GM20431 (cell line): ENCODE measurements around the gene MCAT.
"Not testable (repeated sequence)": the region's sequence is repeated elsewhere in the genome, so short reads cannot be mapped to it uniquely, and the experiment has no call there.

Source experiments
- in situ Hi-C: fragments of 300-500 bp; cut with MseI, MboI; formaldehyde crosslinking; loops from one replicate; pipeline ENCODE4 v1.15.0; 2020; ENCODE audit warnings: low sequenced_read_pairs; ENCODE audit not compliant: unreplicated experiment

Gene MCAT

DNA sequence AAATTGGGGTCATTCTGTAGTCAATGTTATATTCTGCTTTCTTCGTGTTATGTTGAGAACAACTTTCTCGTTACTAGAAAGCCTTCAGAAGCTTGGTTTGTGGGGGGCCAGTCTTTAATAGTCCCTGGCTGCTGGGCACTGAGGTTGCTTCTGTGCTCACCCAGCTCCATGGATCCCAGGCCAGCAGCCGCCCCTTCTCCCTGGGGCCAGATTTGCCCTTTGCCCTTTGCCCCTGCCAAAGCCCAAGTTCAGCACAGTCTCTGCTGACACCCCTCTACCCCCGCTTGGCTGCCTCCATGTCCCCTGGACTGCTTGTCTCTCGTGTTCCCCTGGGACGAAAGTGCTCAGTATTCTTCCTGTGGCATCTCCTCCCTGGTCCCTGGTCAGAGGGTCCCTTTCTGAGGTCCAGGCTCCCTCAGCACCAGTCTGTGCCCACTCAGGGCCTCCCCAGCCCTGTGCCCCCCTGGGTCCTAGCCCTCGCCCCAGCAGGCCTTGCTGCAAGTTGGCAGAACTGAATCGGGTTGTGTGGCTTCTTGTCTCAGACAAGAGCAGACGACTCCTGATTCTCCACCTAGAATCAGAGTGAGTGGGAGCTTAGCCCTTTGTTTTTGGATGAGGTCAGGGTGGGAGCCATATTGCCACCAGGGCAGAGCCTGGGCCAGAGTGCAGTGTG lies 14.8 kb upstream of the MCAT start:
- in situ Hi-C loops = no loop called here

GRCh38 chr22:43156413-43156812 lies 13.2 kb upstream of the MCAT start:
- in situ Hi-C loops = no loop called here

DNA sequence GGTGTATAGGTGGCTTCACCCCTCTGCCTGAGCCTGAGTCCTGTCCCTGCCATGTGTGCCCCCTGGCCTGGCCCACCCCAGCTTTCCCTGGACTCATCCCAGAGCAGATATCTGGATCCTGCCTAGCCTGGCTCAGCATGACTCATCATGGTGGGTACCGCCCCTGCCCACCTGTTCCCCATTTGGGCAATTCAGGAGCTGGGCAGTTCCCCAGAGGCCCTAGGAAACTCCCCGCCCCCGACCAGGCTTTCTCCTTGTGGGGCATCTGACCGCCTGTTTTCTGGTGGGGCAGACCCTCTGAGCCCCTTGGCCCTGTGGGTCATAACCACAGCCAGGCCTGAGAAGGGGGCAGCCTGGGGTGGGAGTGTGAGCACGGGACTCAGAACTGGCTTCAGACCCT lies 12.6 kb upstream of the MCAT start:
- in situ Hi-C loops = no loop called here

DNA sequence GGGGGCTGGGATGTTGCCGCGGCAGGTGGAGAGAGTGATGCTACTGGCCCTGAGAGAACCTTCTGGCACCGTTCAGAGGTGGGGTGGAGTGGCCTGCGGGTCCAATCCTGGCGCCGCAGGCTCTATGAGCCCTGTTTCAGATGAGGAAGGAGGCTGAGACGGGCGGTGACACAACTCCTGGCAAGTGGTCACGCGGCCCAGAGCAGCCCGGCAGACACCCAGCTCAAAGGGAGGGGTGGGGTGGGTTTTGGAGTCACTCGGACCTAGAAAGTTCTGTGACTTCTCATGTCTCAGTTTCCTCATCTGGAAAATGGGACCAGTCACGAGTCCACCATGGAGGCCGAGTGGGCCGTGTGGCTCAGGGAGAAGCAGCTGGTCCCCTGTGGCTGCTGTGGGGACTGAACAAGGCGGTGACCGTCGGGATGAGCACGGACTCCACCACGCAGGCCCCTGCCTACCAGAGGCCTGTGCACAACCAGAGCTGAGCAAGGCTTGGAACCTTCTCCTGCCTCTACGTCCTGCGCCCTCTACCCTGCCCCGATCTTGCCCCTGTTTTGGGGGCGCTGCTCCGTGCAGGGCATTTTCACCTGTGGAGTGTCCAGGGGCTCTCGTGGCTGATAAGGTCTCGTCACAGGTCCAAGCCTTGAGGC lies 11.8 kb upstream of the MCAT start:
- in situ Hi-C loops = no loop called here

DNA sequence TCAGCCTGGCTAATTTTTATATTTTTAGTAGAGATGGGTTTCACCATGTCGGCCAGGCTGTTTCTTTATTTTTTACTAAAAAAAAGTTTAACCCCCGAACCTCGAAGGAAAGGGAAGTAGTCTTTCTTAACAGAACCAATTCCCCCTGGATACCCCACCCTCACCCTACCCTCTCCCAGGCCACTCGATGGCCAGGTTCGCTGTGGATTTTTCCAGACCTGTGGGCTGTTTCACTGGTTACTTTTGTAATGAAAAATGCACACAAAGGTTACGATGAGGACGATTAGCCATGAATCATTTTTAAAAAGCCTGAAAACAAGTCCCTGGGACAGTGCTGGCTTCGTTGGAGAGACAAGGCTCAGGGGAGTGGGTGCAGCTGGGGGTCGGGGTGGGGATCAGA lies 10.7 kb upstream of the MCAT start:
- in situ Hi-C loops = no loop called here

DNA sequence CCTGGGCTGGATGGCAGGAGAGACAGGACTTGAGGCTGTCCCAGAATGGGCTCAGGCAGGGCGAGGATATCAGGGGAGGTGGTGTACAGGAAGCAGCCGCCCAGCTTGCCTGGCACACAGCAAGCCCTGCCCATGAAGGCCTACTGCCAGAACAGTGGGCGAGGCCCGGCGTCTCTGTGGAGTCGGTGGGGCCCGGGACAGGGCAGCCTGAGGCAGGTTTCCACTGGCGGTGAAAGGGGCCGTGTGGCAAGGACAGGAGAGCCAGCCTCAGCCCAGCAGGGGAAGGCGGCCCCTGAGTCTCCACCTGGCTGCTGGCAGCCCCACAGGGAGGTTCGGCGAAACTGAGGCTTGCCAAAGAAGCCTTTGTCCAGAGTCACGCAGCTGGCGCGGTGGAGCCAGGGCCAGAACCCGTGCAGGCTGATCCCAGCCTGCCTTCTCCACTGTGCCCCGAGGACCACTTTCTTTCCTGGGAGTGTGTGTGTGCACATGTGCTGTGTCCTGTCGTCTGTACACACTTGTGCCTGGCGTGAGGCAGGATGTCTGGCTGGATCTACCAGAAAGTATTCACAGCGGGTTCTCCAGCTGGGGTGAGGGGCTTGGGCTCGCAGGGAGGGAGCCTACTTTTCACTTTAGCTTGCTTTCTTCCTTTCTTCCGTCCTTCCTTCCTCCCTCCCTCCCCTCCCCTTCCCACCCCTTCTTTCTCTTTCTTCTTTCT lies 9.3 kb upstream of the MCAT start:
- in situ Hi-C loops = no loop called here

DNA sequence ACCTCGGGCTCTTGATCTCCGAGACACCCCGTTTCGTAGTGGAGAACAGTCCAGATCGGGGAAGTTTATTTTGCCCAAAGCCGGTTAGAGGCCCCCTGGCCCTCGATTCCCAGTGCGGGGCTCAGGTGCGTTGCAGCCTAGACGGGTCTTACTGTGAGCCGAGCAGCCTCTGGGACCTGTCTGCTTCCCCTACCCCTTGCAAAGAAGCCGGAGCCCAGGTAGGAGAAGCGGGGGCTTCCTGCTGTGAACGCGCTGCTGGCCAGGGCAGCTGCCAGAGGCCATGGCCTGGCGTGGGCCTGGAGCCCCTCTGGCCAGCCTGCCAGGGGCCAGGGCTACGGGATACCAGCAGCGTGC lies 8.8 kb upstream of the MCAT start:
- in situ Hi-C loops = no loop called here

DNA sequence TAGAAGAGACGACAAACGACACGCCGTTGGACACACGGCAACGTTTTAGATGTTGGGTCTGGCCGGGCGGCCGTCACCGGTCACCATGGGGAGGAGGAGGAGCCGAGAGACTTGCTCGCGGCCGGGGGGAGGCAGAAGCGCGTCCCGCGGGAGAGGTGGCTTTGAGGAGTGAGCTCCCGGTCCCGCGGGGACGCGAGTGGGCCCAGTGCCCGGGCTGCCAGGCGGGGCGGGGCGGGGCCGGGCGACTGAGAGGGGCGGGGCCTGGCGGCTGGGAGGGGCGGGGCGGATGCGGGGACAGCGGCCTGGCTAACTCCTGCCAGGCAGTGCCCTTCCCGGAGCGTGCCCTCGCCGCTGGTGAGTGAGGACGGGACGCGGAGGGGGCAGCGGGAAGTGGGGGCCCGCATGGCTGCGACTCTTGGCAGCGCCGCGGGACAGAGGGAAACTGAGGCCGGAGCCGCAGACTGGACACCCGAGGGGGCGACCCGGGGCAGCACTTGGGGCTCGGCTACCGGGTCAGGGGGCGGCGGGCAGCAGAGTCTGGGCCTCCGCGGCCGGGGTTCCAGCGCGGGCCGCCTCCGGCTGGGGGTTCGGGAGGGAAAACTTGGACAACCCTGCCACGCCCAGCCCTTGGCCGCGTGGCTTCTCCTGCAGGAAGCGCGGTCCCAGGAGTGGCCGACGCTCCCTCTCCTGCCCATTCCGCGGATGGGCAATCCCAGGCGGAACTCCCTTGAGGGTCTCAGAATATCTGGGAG lies 8.2 kb upstream of the MCAT start, which contains the start of gene TSPO:
Gene TSPO, plus strand, starts transcription at position 309 of the 752 bp plus-strand sequence. CDS start 7,680 bp downstream, outside the sequence.
- in situ Hi-C loops = no loop called here

GRCh38 chr22:43150731-43151206 lies 7.6 kb upstream of the MCAT start:
- in situ Hi-C loops = no loop called here

- in situ Hi-C loops = no loop called here
These were observed 5.4 kb upstream of the MCAT start for GRCh38 chr22:43148581-43148980.

DNA sequence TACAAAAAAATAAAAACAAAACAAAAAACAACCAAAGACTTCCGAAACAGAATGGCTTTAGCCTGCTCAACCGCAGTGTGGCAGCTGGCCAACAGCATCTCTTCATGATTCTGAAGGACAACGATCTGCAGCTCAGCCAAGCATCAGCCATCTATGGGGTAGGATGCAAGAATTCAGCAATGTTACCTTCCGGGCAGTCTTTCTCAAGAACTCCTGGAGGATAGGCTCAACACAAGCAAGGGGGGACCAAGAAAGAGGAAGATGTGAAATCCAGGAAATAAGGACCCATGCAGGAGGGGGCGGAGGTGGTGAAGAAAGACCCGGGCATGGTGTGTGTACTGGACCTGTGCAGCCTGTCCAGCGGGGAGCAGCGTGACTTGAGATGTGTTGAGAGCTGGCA lies 4.6 kb upstream of the MCAT start:
- in situ Hi-C loops = no loop called here

DNA sequence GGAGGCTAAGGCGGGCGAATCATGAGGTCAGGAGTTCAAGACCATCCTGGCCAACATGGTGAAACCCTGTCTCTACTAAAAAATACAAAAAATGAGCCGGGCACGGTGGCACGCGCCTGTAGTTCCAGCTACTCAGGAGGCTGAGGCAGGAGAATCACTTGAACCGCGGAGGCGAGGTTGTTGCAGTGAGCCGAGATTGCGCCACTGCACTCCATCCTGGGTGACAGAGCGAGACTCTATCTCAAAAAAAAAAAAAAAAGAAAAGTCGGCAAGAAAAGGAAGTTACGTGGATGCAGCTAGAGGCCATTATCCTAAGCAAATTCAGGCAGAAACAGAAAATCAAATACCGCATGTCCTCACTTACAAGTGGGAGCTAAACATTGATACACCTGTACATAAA lies 3.1 kb upstream of the MCAT start:
- in situ Hi-C loops = not testable (repeated sequence)

DNA sequence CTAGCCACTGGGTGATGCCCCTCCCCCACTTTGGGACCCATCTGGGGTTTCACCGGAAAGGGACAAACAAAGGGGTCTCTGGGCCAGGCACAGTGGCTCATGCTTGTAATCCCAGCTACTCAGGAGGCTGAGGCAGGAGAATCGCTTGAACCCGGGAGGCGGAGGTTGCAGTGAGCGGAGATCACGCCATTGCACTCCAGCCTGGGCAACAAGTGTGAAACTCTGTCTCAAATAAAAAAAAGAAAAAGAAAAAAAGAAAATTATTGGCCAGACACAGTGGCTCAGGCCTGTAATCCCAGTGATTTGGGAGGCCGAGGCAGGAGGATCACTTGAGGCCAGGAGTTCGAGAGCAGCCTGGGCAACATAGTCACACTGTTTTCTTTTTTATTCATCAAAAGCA lies 2.2 kb upstream of the MCAT start:
- in situ Hi-C loops = not testable (repeated sequence)

GRCh38 chr22:43144949-43145348 lies 1.8 kb upstream of the MCAT start:
- in situ Hi-C loops = no loop called here

DNA sequence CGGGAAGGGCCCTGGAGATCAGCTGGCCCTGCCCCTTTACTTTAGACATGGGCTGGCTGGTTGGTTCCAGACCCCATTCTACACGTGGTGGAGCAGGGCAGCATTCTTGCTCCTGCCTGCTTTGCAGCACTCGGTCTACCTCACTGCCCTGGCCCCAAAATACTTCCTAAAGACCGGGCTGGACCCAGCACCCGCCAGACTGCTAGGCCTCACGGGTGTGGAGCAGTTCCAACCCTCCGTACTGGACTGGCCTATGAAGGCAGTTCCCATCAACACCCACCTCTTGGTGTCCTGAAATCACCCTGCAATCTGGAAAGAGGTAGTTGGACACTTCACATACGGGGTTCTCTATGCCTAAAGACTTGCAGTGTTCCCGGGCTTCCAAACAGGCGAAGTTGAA lies 6.4 kb downstream of the MCAT start:
- in situ Hi-C loops = no loop called here

GRCh38 chr22:43136255-43136654 lies 6.9 kb downstream of the MCAT start:
- in situ Hi-C loops = no loop called here

- in situ Hi-C loops = no loop called here
These were observed 7.6 kb downstream of the MCAT start for GRCh38 chr22:43135565-43135964.

DNA sequence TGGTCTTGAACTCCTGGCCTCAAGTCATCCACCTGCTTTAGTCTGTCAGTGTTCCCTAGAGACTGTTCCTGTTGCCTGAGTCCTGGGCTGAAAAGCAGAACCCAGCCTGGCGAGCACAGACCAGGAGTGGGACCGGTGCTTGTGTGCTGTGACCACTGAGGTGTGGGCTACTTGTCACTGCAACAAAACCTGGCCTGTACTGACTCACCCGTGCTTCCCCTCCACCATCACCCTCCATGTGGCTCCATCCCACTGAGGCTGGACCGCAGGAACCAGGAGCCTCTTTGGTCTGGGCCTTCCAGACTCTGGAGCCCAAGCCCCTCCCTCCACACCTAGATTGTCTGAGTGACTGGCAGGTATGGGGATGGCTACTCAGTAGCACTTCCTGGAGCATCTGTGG lies 8.6 kb downstream of the MCAT start:
- in situ Hi-C loops = no loop called here

- in situ Hi-C loops = no loop called here
These were observed 9.8 kb downstream of the MCAT start for GRCh38 chr22:43133401-43133800.

- in situ Hi-C loops = no loop called here
These were observed 11.3 kb downstream of the MCAT start for GRCh38 chr22:43131773-43132501.
